HG03045 (cell line): ENCODE results near the gene HCAR2.
"Not testable (repeated sequence)": the region's sequence is repeated elsewhere in the genome, so short reads cannot be mapped to it uniquely, and the experiment has no call there.

ENCODE experiments used
- ATAC-seq: cut with Tn5 transposase; IDR thresholded peaks from one replicate; pipeline ENCODE4 v1.9.1; 2021; ENCODE audit warnings: mild to moderate bottlenecking, moderate library complexity; ENCODE audit not compliant: unreplicated experiment

Gene HCAR2

DNA sequence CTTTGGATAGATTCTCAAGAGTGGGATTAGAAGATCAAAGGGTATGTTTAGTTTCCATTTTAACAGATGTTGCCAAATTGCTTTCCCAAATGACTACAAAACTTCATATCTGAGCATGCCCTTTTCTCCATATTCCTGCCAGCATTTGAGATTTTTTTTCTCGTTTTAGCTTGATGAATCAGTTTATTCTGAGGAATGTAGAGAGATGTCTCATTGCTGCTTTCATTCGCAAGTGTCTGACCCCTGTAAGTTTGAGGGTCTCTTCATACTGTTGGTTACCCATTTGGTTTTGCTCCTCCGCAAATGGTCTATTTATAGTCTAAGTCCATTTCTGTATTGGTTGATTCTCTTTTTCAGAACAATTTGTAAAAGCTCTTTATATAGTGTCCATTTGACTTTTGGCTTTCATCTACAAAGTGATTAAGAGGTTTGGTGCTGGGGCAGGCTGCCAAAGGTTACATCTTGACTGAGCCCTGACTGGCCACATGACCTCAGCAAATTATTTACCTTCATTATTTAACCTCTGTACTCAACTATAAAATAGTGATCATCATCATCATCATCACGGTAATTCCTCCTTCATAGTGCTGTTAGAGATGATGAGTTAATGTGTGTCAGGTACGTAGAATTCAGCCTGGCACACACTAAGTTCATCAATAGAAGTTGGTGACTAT, 33.6 kb downstream of the HCAR2 start:
- no peak for ATAC-seq

DNA sequence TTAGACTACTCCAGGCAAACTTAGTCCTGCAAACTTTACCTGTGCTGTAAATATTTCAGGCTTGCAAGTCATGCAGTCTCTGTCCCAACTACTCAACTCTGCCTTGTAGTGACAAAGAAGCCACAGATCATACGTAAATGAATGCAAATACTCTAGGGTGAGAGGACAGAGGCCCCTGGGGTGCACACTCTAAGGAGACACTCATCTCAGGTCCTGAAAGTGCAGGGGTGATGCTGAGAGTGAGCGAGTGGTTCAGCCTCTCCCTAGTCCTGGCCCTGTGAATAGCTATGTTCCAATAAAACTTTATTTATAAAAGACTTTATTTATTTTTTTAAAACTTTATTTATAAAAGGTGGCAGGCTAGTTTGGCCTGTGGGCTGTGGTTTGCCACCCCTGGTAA, 34.9 kb downstream of the HCAR2 start:
- no peak for ATAC-seq

DNA sequence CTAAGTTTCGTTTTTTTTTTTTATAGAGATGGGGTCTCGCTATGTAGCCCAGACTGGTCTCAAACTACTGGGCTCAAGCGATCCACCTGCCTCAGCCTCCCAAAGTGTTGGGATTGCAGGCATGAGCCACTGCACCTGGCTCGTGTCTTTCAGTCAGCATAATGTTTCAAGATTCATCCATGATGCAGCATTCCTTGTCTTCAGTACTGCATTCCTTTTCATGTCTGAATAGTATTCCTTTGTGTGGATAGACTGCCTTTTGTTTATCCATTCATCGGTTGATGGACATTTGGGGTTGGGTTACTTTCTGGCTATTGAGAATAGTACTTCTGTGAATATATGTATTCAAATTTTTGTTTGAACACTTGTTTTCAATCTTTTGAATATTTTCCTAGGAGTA, 37.4 kb downstream of the HCAR2 start:
- ATAC-seq = no peak

DNA sequence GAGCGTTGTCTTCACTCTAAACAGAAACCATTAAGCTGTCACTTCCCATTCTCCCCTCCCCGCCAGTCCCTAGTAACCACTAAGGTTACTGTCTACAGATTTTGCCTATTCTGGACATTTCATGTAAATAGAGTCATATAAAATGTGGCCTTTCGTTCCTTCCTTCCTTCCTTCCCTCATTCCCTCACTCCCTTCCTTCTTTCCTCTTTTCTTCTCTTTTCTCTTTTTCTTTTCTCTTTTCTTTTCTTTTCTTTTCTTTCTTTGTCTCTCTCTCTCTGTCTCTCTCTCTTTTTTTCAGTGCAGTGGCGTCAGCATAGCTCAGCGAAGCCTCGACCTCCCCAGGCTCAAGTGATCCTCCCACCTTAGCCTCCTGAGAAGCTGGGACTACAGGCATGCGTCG, 37.8 kb downstream of the HCAR2 start:
- no peak for ATAC-seq

DNA sequence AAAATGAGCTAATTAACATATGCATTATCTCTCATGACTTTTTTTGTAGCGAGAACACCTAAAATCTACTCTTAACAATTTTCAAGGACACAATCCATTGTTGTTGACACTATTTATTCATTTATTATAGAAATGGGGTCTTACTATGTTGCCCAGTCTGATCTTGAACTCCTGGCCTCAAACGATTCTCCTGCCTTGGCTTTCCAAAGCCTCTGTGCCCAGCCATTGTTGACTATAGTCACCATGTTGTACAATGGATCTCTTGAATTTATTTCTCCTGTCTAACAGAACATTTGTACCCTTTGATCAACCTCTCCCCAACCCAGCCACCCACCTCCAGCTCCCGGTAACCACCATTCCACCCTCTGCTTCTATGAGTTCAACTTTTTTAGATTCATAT, 41.2 kb downstream of the HCAR2 start:
- no peak for ATAC-seq

DNA sequence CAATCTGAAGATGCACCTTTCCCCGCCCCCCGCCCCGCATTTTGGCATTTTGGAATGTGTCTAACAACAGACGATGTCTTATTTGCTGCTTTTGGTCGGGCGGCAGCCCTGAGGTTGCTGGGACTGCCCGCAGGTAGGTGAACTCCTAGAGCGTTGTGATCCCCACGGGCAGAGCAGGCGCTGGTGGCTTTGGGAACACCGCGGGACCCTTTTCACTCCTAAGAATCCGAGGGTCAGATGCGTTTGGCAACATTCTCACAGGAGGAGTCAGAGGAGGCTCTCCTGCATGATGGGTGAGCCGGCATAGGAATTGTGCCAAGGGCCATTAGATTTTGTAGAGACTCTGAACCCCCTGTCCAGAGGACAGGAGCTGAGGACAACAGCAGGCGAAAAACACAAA, 41.9 kb downstream of the HCAR2 start:
- ATAC-seq = no peak

DNA sequence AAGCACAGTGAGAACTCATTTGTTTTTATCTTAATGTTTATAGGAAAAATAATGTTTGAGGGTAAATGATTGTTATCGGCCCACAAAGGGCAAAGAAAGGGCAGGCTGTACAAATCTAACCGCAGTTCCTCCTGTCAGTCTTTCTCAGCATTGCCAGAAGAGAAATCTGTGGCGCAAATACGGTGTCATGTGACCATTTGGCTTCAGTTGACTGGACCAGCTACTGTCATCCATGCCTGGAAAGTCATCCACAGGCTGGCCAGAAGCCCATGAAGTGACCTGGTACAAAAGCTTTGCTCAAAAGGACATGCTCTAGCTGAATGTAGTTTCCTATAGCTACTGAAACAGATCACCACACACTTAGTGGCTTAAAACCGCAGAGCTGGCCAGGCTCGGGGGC, 43.6 kb downstream of the HCAR2 start:
- no peak for ATAC-seq

DNA sequence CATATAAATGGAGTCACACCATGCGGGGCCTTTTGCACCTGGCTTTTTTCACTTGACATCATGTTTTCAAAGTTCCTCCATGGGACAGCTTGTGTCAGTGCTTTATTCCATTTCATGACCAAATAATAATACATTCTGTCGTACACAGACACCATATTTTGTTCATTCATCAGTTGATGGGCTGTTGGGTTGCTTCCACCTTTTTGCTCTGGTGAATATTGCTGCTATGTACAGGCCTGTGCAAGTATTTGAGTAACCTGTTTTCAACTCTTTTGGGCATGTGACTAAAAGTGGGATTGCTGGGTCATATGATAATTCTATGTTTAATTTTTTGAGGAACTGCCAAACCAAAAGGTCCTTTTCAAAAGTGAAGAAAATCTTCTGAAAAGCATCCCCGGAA, 46.9 kb downstream of the HCAR2 start:
- ATAC-seq = no peak

DNA sequence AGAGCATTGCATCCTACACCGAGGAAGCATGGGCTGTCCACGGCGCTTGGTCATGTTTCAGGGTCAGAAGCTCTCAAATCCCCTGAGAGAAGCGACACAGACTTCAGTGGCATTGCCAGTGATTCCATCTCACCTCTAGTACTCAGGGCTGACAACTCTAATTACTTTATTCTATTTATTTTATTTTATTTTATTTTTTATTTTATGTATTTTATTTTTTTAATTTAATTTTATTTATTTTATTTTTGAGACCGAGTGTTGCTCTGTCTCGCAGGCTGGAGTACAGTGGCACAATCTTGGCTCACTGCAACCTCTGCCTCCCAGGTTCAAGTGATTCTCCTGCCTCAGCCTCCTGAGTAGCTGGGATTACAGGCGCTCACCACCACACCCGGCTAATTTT, 49.9 kb downstream of the HCAR2 start:
- ATAC-seq = not testable (repeated sequence)

DNA sequence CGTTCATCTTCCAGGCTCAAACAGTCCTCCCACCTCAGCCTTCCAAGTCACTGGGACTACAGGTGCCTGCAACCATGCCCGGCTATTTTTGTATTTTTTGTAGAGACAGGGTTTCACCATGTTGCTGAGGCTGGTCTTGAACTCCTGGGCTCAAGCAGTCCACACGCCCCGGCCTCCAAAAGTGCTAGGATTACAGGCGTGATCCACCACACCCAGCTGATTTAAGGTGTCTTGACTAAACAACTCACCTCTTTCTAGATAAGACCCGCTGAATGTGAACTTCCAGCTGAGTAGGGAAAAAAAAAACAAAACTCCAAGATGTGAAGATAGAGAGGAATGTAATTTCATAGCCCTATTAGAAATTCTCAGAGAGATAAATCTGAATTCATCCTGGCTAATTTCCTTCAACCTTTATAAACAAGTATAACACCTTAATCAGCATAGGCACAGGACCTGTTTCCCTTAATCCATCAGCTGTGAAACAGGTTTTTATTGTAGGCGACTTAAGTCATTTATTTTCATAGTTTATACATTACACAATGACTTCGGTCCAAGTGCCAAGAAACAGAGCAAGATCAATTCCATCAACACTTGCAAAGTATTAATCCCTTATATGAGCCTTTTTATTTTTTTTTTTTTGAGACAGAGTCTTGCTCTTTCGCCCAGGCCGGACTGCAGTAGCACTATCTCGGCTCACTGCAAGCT, 51.5 kb downstream of the HCAR2 start:
- no peak for ATAC-seq
